ENCODE data around the gene SFI1. TPM values are rescaled to one million over a fixed set of nuclear protein-coding genes. Genes with fewer than 3 reads are reported as not detected.
"Not testable (repeated sequence)": the region's sequence is repeated elsewhere in the genome, so short reads cannot be mapped to it uniquely, and the experiment has no call there.

The SFI1 gene
- total RNA-seq, 5 donors from 2014 or later (not counting 1 experiment from before 2014, with no cell fraction given) = 284 to 383 (median 304) TPM

GRCh38 chr22:31654408-31654807 is 158.1 kb downstream of the SFI1 start:
- 94% methylated on average over 2 of the region's 5 CpGs for WGBS (ENCODE audit: insufficient coverage)
- peaks cover 4 to 11% of the 10 kb centered on the region in 2 donors for H3K36me3 ChIP-seq (ENCODE audit: control insufficient read depth in 2 of 2, extremely low read depth in 1 of 2, insufficient read depth in 1 of 2, low read length in 1 of 2)
- Mint-ChIP-seq H3K4me3 (no peak overlapping the region), H3K27ac (no peak overlapping the region), H3K27me3 (no peaks in the 10 kb centered on the region), H3K9me3 (no peaks in the 10 kb centered on the region), H3K36me3 (peaks cover 11% of the 10 kb centered on the region), H3K4me1 (peaks cover 32 to 41% (median 40%) of the 10 kb centered on the region in 3 donors)
- DNase-seq = no peak
- ATAC-seq (replicated peaks in 1 of 4) = no peak
- POLR2A ChIA-PET = interaction anchor here in 1 of 2 donors (0.6 kb wide), 1 partner anchor 127 kb away, joined by 3 read pairs; no protein-coding TSS in a partner anchor
- H3K27me3 ChIP-seq (replicated peaks in 1 of 2; ENCODE audit: control insufficient read depth in 2 of 2, extremely low read depth in 1 of 2, insufficient read depth in 2 of 2, low read length in 1 of 2) = no peaks in the 10 kb centered on the region
- no peak overlapping the region for H3K4me3 ChIP-seq (ENCODE audit: control insufficient read depth in 1 of 2, extremely low read depth in 1 of 2, low read length in 1 of 2)
- peaks cover 0 to 6% of the 10 kb centered on the region in 2 experiments for H3K4me1 ChIP-seq (ENCODE audit: control insufficient read depth in 1 of 2, extremely low read depth in 1 of 2, insufficient read depth in 2 of 2, low read length in 2 of 2)
- H3K9me3 ChIP-seq = no peaks in the 10 kb centered on the region
- no peak overlapping the region for H3K27ac ChIP-seq (ENCODE audit: low read length)
- CTCF ChIA-PET = interaction anchor here (0.6 to 0.7 kb wide), 2 partner anchors 12 to 203 kb away, joined by 3 to 4 read pairs; no protein-coding TSS in a partner anchor

- Mint-ChIP-seq H3K27ac (no peak overlapping the region), H3K4me1 (peaks cover 40 to 48% (median 45%) of the 10 kb centered on the region in 3 donors), H3K9me3 (no peaks in the 10 kb centered on the region), H3K36me3 (peaks cover 6% of the 10 kb centered on the region), H3K27me3 (no peaks in the 10 kb centered on the region), H3K4me3 (no peak overlapping the region)
- Histone ChIP-seq H3K27ac (ENCODE audit: low read length) (no peak overlapping the region), H3K9me3 (no peaks in the 10 kb centered on the region), H3K36me3 (ENCODE audit: control insufficient read depth in 2 of 2, extremely low read depth in 1 of 2, insufficient read depth in 1 of 2, low read length in 1 of 2) (peaks cover 0 to 3% of the 10 kb centered on the region in 2 donors), H3K4me1 (ENCODE audit: control insufficient read depth in 1 of 2, extremely low read depth in 1 of 2, insufficient read depth in 2 of 2, low read length in 2 of 2) (peaks cover 11 to 24% of the 10 kb centered on the region in 2 experiments), H3K27me3 (replicated peaks in 1 of 2; ENCODE audit: control insufficient read depth in 2 of 2, extremely low read depth in 1 of 2, insufficient read depth in 2 of 2, low read length in 1 of 2) (no peaks in the 10 kb centered on the region), H3K4me3 (ENCODE audit: control insufficient read depth in 1 of 2, extremely low read depth in 1 of 2, low read length in 1 of 2) (no peak overlapping the region)
- ATAC-seq (replicated peaks in 1 of 4) = no peak
- POLR2A ChIA-PET = interaction anchor here in 1 of 2 donors (0.5 kb wide), 1 partner anchor 115 kb away, joined by 5 read pairs; no protein-coding TSS in a partner anchor
- CTCF ChIA-PET = no interaction called here
- 100% methylated on average over 1 of the region's 7 CpGs for WGBS (ENCODE audit: insufficient coverage)
- no peak for DNase-seq
Observed at GRCh38 chr22:31659246-31659645, 162.9 kb downstream of the SFI1 start.

- peaks cover 40 to 46% (median 44%) of the 10 kb centered on the region in 3 donors for H3K4me1 Mint-ChIP-seq
- not testable (repeated sequence) for H3K9me3 ChIP-seq; H3K9me3 Mint-ChIP-seq; H3K36me3 ChIP-seq (ENCODE audit: control insufficient read depth in 2 of 2, extremely low read depth in 1 of 2, insufficient read depth in 1 of 2, low read length in 1 of 2); ATAC-seq (replicated peaks in 1 of 4); H3K27ac ChIP-seq (ENCODE audit: low read length); H3K27me3 ChIP-seq (replicated peaks in 1 of 2; ENCODE audit: control insufficient read depth in 2 of 2, extremely low read depth in 1 of 2, insufficient read depth in 2 of 2, low read length in 1 of 2); H3K27me3 Mint-ChIP-seq; H3K36me3 Mint-ChIP-seq
- H3K27ac Mint-ChIP-seq = peak overlapping the region; percentile 92 to 95
- ChIA-PET CTCF (interaction anchor here in 1 of 2 donors (0.7 to 2.6 kb wide), 3 partner anchors 10 to 381 kb away, joined by 4 to 16 read pairs (median 5); no protein-coding TSS in a partner anchor), POLR2A (interaction anchor here in 1 of 2 donors (0.6 to 1.9 kb wide), 4 partner anchors 16 to 748 kb away, joined by 3 to 15 read pairs (median 5); partner anchors contain the start of gene DEPDC5)
- H3K4me3 ChIP-seq (ENCODE audit: control insufficient read depth in 1 of 2, extremely low read depth in 1 of 2, low read length in 1 of 2) = peak overlapping the region; percentile 86 to 99
- peak overlapping the region; percentile 90 to 99 (median 97) for H3K4me3 Mint-ChIP-seq
- H3K4me1 ChIP-seq (ENCODE audit: control insufficient read depth in 1 of 2, extremely low read depth in 1 of 2, insufficient read depth in 2 of 2, low read length in 2 of 2) = peaks cover 11 to 28% of the 10 kb centered on the region in 2 experiments
- DNase-seq = peak in 3 of 35 experiments; percentile 8 to 17 (median 13)
- 52% methylated on average over 4 of the region's 10 CpGs for WGBS (ENCODE audit: insufficient coverage)
Observed at GRCh38 chr22:31660860-31661341, 164.6 kb downstream of the SFI1 start.

DNA sequence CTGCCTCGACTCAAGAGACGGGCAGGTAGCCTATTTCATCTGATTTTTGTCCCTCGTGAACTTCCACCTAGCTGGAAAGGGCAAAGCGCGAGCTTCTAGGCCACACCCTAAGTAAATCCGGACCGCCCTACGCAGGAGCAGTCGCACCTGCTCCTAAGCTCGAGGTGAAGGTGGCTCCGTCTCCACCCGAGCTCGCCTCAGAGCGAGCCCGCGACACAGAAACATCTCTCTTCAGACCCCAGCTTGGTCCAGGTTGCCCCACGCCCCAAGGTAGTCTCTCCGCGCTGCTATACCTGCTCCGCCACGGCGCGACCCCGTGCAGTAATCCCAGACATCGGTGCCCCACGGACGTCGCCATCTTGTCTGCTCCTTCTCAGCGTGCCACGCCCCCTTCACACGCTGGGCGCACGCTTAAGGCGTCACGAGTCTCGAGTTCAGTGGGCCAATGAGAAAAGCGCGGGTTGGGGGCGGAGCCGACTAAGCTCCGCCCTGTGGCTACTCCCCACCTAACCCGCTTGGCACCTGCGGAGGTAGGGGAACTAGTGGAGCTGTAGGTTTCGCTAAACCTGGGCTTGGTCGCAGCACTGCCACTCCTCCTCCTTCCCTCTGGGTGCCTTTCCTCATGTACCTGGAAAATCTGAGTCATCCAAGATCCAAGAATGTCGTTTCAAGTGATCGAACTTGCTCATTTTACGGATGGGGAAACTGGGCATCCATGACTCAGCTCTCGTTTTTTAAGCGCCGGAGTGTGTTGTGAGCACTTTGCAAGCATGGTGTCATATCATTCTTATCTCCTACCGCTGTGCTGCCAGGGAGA is 165.7 kb downstream of the SFI1 start, which contains the start of gene PISD:
PISD (minus strand) TSS at position 365 of the 817 bp plus-strand sequence; CDS start at position 358, 7 bp downstream.
- peak; percentile 93 to 97 (median 96) for ATAC-seq (replicated peaks in 1 of 4)
- Histone ChIP-seq H3K27me3 (replicated peaks in 1 of 2; ENCODE audit: control insufficient read depth in 2 of 2, extremely low read depth in 1 of 2, insufficient read depth in 2 of 2, low read length in 1 of 2) (no peaks in the 10 kb centered on the region), H3K36me3 (ENCODE audit: control insufficient read depth in 2 of 2, extremely low read depth in 1 of 2, insufficient read depth in 1 of 2, low read length in 1 of 2) (no peaks in the 10 kb centered on the region), H3K27ac (ENCODE audit: low read length) (peak within 1 kb of the TSS; percentile 60), H3K9me3 (no peaks in the 10 kb centered on the region), H3K4me1 (ENCODE audit: control insufficient read depth in 1 of 2, extremely low read depth in 1 of 2, insufficient read depth in 2 of 2, low read length in 2 of 2) (peaks cover 11 to 28% of the 10 kb centered on the region in 2 experiments), H3K4me3 (ENCODE audit: control insufficient read depth in 1 of 2, extremely low read depth in 1 of 2, low read length in 1 of 2) (peak within 1 kb of the TSS; percentile 86 to 99)
- under 1% methylated on average over 47 of the region's 52 CpGs for whole genome bisulfite sequencing (ENCODE audit: insufficient coverage)
- H3K27me3 Mint-ChIP-seq = no peaks in the 10 kb centered on the region
- DNase-seq = peak; percentile 92 to 98 (median 96)
- H3K36me3 Mint-ChIP-seq = peaks cover 6% of the 10 kb centered on the region
- H3K27ac Mint-ChIP-seq = peak within 1 kb of the TSS; percentile 92 to 95
- CTCF ChIA-PET = interaction anchor here in 1 of 2 donors (0.8 to 2.6 kb wide), 9 partner anchors 9 to 316 kb away, joined by 3 to 16 read pairs (median 4); partner anchors contain the start of gene PATZ1
- POLR2A ChIA-PET = interaction anchor here (0.5 to 1.9 kb wide), 6 partner anchors 15 to 297 kb away, joined by 5 to 15 read pairs (median 6); partner anchors contain the start of gene DEPDC5 (in 1 of the 2)
- H3K9me3 Mint-ChIP-seq = no peaks in the 10 kb centered on the region
- peaks cover 37 to 44% (median 38%) of the 10 kb centered on the region in 3 donors for H3K4me1 Mint-ChIP-seq
- H3K4me3 Mint-ChIP-seq = peak within 1 kb of the TSS; percentile 90 to 99 (median 97)

DNA sequence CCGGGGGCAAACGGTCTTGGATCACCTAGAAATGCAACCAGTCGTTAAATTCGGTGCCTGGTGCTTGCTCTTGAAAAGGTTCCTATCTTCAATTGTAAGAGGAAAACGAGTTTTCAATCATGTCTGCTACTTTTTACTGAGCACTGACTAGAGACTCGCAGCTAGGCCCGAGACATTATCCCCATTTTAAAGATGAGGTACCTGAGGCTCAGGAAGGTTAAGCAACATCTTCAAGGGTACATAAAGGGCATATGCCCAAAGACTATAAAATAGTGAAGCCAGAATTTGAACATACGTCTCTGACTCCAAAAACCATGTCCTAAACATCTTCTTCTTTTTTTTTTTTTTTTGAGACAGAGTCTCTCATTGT is 166.3 kb downstream of the SFI1 start:
- H3K27ac Mint-ChIP-seq = peak overlapping the region; percentile 92 to 95
- no peaks in the 10 kb centered on the region for H3K27me3 Mint-ChIP-seq
- 36% methylated on average over 6 of the region's 8 CpGs for whole genome bisulfite sequencing (ENCODE audit: insufficient coverage)
- CTCF ChIA-PET = interaction anchor here in 1 of 2 donors (0.9 to 2.6 kb wide), 6 partner anchors 11 to 316 kb away, joined by 3 to 16 read pairs (median 4); partner anchors contain the start of gene PATZ1
- H3K9me3 Mint-ChIP-seq = no peaks in the 10 kb centered on the region
- H3K4me3 Mint-ChIP-seq = peak overlapping the region; percentile 90 to 99 (median 97)
- peaks cover 6% of the 10 kb centered on the region for H3K36me3 Mint-ChIP-seq
- H3K4me3 ChIP-seq (ENCODE audit: control insufficient read depth in 1 of 2, extremely low read depth in 1 of 2, low read length in 1 of 2) = peak overlapping the region; percentile 86 to 99
- H3K4me1 ChIP-seq (ENCODE audit: control insufficient read depth in 1 of 2, extremely low read depth in 1 of 2, insufficient read depth in 2 of 2, low read length in 2 of 2) = peaks cover 11 to 28% of the 10 kb centered on the region in 2 experiments
- H3K9me3 ChIP-seq = no peaks in the 10 kb centered on the region
- H3K27ac ChIP-seq (ENCODE audit: low read length) = peak overlapping the region; percentile 60
- H3K27me3 ChIP-seq (replicated peaks in 1 of 2; ENCODE audit: control insufficient read depth in 2 of 2, extremely low read depth in 1 of 2, insufficient read depth in 2 of 2, low read length in 1 of 2) = no peaks in the 10 kb centered on the region
- no peaks in the 10 kb centered on the region for H3K36me3 ChIP-seq (ENCODE audit: control insufficient read depth in 2 of 2, extremely low read depth in 1 of 2, insufficient read depth in 1 of 2, low read length in 1 of 2)
- ATAC-seq (replicated peaks in 1 of 4) (no peak), DNase-seq (no peak)
- POLR2A ChIA-PET = interaction anchor here (0.6 to 1.9 kb wide), 4 partner anchors 14 to 91 kb away, joined by 5 to 15 read pairs (median 6); partner anchors contain the start of gene DEPDC5 (in 1 of the 2)
- H3K4me1 Mint-ChIP-seq = peaks cover 37 to 44% (median 38%) of the 10 kb centered on the region in 3 donors

Measured in T-cell (primary cell).